ENCODE results near the gene TRAM2. TPM values are rescaled to one million over a fixed set of nuclear protein-coding genes. Genes with fewer than 3 reads are reported as not detected.
A peak's percentile ranks its signal among the peaks of the same experiment; 100 is the strongest.

TRAM2 gene
- total and polyA plus RNA-seq, 12 donors: 2.2 to 17.9 (median 10.3) TPM

GRCh38 chr6:52512199-52512598 is 64.7 kb downstream of the TRAM2 start:
- no peak overlapping the region for H3K4me3 ChIP-seq
- TF ChIP-seq POLR2A (IDR thresholded peaks at IDR 0.05): no peak
- no peak for TF ChIP-seq CTCF (IDR thresholded peaks at IDR 0.05)
- peaks cover 0 to 26% of the 10 kb centered on the region in 2 donors for H3K36me3 ChIP-seq (replicated peaks in 1 of 2)
- 24 to 36% (median 33%) methylated on average over 3 to 4 of the region's 4 CpGs for WGBS, 4 donors
- intact Hi-C loops (cut with DNase I): no loop called here
- H3K4me1 ChIP-seq (replicated peaks in 1 of 2): peaks cover 9 to 22% of the 10 kb centered on the region in 2 donors
- H3K27me3 ChIP-seq: no peaks in the 10 kb centered on the region
- peak in 6 of 7 donors; percentile 55 to 76 (median 70) for DNase-seq
- no peaks in the 10 kb centered on the region for H3K9me3 ChIP-seq (replicated peaks in 1 of 3)
- H3K27ac ChIP-seq: peak overlapping the region in 4 of 5 donors; percentile 30 to 85 (median 58)

- H3K36me3 ChIP-seq (replicated peaks in 1 of 2): peaks cover 0 to 26% of the 10 kb centered on the region in 2 donors
- peak overlapping the region in 4 of 5 donors; percentile 30 to 85 (median 58) for H3K27ac ChIP-seq
- WGBS, 4 donors: 75 to 84% (median 81%) methylated on average over 12 of the region's 12 CpGs
- H3K4me3 ChIP-seq: no peak overlapping the region
- H3K9me3 ChIP-seq (replicated peaks in 1 of 3): no peaks in the 10 kb centered on the region
- no peak for DNase-seq
- peaks cover 8 to 18% of the 10 kb centered on the region in 2 donors for H3K4me1 ChIP-seq (replicated peaks in 1 of 2)
- intact Hi-C loops (cut with DNase I): no loop called here
- TF ChIP-seq POLR2A (IDR thresholded peaks at IDR 0.05) (no peak), CTCF (IDR thresholded peaks at IDR 0.05) (no peak)
- H3K27me3 ChIP-seq: no peaks in the 10 kb centered on the region
Measured at GRCh38 chr6:52511572-52512151, 65.2 kb downstream of the TRAM2 start.

GRCh38 chr6:52511163-52511562 is 65.7 kb downstream of the TRAM2 start:
- TF ChIP-seq POLR2A (IDR thresholded peaks at IDR 0.05) (no peak), CTCF (IDR thresholded peaks at IDR 0.05) (no peak)
- Histone ChIP-seq H3K27me3 (no peaks in the 10 kb centered on the region), H3K27ac (peak overlapping the region in 2 of 5 donors; percentile 72 to 85), H3K36me3 (replicated peaks in 1 of 2) (peaks cover 0 to 28% of the 10 kb centered on the region in 2 donors), H3K4me3 (no peak overlapping the region), H3K9me3 (replicated peaks in 1 of 3) (no peaks in the 10 kb centered on the region), H3K4me1 (replicated peaks in 1 of 2) (peaks cover 8 to 18% of the 10 kb centered on the region in 2 donors)
- intact Hi-C loops (cut with DNase I): no loop called here
- WGBS, 4 donors: 88 to 92% (median 91%) methylated on average over 8 to 10 of the region's 10 CpGs
- DNase-seq: no peak

- H3K27me3 ChIP-seq: no peaks in the 10 kb centered on the region
- H3K27ac ChIP-seq: no peak overlapping the region
- H3K4me1 ChIP-seq (replicated peaks in 1 of 2): peaks cover 8 to 18% of the 10 kb centered on the region in 2 donors
- no peak for TF ChIP-seq CTCF (IDR thresholded peaks at IDR 0.05)
- no peak for TF ChIP-seq POLR2A (IDR thresholded peaks at IDR 0.05)
- peaks cover 0 to 33% of the 10 kb centered on the region in 2 donors for H3K36me3 ChIP-seq (replicated peaks in 1 of 2)
- intact Hi-C loops (cut with DNase I): no loop called here
- DNase-seq: no peak
- H3K9me3 ChIP-seq (replicated peaks in 1 of 3): no peaks in the 10 kb centered on the region
- H3K4me3 ChIP-seq: no peak overlapping the region
Measured at GRCh38 chr6:52510213-52510562, 66.7 kb downstream of the TRAM2 start.

Measured in adrenal gland (tissue), 12 donors.